Esophagus (tissue), 2 donors: ENCODE data around the gene PALLD. TPM values are rescaled to one million over a fixed set of nuclear protein-coding genes. Genes with fewer than 3 reads are reported as not detected.

Source experiments
- H3K27ac ChIP-seq, 2 donors: one replicate each; pipeline ENCODE4 v1.5.1; 2013; ENCODE audit warnings: low read depth in 2 of 2, mild to moderate bottlenecking in 2 of 2, inconsistent platforms in 1 of 2, low read length in 1 of 2, moderate library complexity in 1 of 2
- H3K27me3 ChIP-seq, 2 donors: one replicate each; pipeline ENCODE4 v1.6.1; 2013; ENCODE audit warnings: low read length in 2 of 2, control low read depth in 1 of 2, mild to moderate bottlenecking in 1 of 2; ENCODE audit not compliant: insufficient read depth in 2 of 2, control insufficient read depth in 1 of 2
- H3K36me3 ChIP-seq, 2 donors: one replicate each; pipeline ENCODE4 v1.6.1; 2013; ENCODE audit warnings: low read length in 1 of 2; ENCODE audit not compliant: control insufficient read depth in 2 of 2, insufficient read depth in 2 of 2
- H3K4me1 ChIP-seq, 2 donors: one replicate each; pipeline ENCODE4 v1.6.1; 2013; ENCODE audit warnings: low read length in 1 of 2; ENCODE audit not compliant: control insufficient read depth in 2 of 2, insufficient read depth in 2 of 2
- H3K4me3 ChIP-seq, 2 donors: one replicate each; pipeline ENCODE4 v1.5.1; 2013; ENCODE audit warnings: low read length in 2 of 2, mild to moderate bottlenecking in 2 of 2, low read depth in 1 of 2, moderate library complexity in 1 of 2
- H3K9me3 ChIP-seq, 2 donors: one replicate each; pipeline ENCODE4 v1.6.1; 2013; ENCODE audit warnings: mild to moderate bottlenecking in 2 of 2, low read depth in 1 of 2, low read length in 1 of 2, moderate library complexity in 1 of 2; ENCODE audit not compliant: control insufficient read depth in 2 of 2, insufficient read depth in 1 of 2
- WGBS, 2 donors: extraction: QIAGEN DNeasy Blood & Tissue Kit; methylation state at CpG; one replicate each; pipeline ENCODE4 v1.1.7; 2013; 5-methylcytosine and 5-hydroxymethylcytosine counted together
- polyA plus RNA-seq, 2 donors: library from polyadenylated mRNA; stranded (reverse); fragments of 200-250 nt; gene quantifications; one replicate each; pipeline ENCODE4 v1.2.3, GENCODE V29; 2013
- donor health status: healthy with polysubstance abuse.
- donor health status: Bipolar disorder and iron deficiency.

Gene PALLD
- polyA plus RNA-seq, 2 donors, result 34.7 to 101 TPM

DNA sequence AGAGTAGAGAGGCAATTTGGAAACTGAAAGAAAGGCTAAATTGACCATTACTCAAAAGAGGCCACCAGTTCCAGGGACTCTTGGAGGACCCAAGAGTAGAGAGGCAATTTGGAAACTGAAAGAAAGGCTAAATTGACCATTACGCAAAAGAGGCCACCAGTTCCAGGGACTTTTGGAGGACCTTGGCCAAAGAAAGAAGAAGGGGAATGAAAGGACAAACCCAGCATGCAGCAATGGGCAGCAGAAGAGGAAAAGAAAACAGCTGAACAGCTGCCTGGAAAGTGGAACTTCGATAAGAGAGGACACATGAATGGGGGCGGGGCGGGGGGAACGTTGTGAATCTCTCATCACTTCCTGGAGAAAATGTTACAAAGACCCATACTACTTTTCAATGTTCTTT lies 80.8 kb downstream of the PALLD start:
- H3K27ac ChIP-seq, result no peak overlapping the region
- H3K4me1 ChIP-seq, result no peaks in the 10 kb centered on the region
- H3K4me3 ChIP-seq, result no peak overlapping the region
- no peaks in the 10 kb centered on the region for H3K9me3 ChIP-seq
- no peaks in the 10 kb centered on the region for H3K36me3 ChIP-seq
- 79 to 83% methylated on average over 5 of the region's 5 CpGs for WGBS, 2 donors
- no peaks in the 10 kb centered on the region for H3K27me3 ChIP-seq

GRCh38 chr4:168580228-168580627 lies 83.4 kb downstream of the PALLD start:
- H3K27ac ChIP-seq, result no peak overlapping the region
- H3K9me3 ChIP-seq, result no peaks in the 10 kb centered on the region
- WGBS, 2 donors, result 96 to 97% methylated on average over 2 of the region's 2 CpGs
- H3K27me3 ChIP-seq, result no peaks in the 10 kb centered on the region
- no peaks in the 10 kb centered on the region for H3K4me1 ChIP-seq
- no peaks in the 10 kb centered on the region for H3K36me3 ChIP-seq
- H3K4me3 ChIP-seq, result no peak overlapping the region

- H3K9me3 ChIP-seq, result no peaks in the 10 kb centered on the region
- WGBS, 2 donors, result 68 to 69% methylated on average over 2 of the region's 2 CpGs
- no peak overlapping the region for H3K27ac ChIP-seq
- no peaks in the 10 kb centered on the region for H3K27me3 ChIP-seq
- peaks cover 0 to 6% of the 10 kb centered on the region in 2 donors for H3K4me1 ChIP-seq
- no peaks in the 10 kb centered on the region for H3K36me3 ChIP-seq
- no peak overlapping the region for H3K4me3 ChIP-seq
Observed at GRCh38 chr4:168584321-168584771, 87.5 kb downstream of the PALLD start.

- WGBS, 2 donors, result 19 to 26% methylated on average over 9 of the region's 9 CpGs
- Histone ChIP-seq H3K27ac (no peak overlapping the region), H3K9me3 (no peaks in the 10 kb centered on the region), H3K4me3 (no peak overlapping the region), H3K27me3 (no peaks in the 10 kb centered on the region), H3K4me1 (peaks cover 0 to 6% of the 10 kb centered on the region in 2 donors), H3K36me3 (no peaks in the 10 kb centered on the region)
Observed at GRCh38 chr4:168585168-168586091, 88.6 kb downstream of the PALLD start.

DNA sequence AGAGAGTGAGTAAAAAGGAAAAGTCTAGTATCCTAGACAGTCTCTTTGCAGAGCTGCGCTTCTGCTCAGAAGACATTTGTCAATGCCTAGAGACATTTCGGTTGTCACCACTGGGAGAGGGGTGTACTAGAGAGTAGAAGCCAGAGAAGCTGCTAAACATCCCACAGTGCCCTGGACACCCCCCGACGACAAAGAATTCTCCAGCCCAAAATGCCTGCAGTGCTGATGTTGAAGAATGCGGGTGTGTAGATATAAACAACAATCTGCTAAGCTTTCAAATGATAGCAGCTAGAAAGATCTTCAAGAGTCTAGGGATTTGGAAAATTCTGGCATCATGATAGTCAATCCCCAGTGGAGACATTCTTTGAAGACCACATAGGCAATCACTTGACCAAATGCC lies 90.1 kb downstream of the PALLD start:
- H3K9me3 ChIP-seq, result no peaks in the 10 kb centered on the region
- peaks cover 0 to 6% of the 10 kb centered on the region in 2 donors for H3K4me1 ChIP-seq
- H3K27ac ChIP-seq, result peak overlapping the region; percentile 36 to 40
- no peak overlapping the region for H3K4me3 ChIP-seq
- 49 to 59% methylated on average over 5 of the region's 5 CpGs for WGBS, 2 donors
- no peaks in the 10 kb centered on the region for H3K36me3 ChIP-seq
- no peaks in the 10 kb centered on the region for H3K27me3 ChIP-seq

GRCh38 chr4:168587411-168588125 lies 90.7 kb downstream of the PALLD start:
- Histone ChIP-seq H3K4me1 (peaks cover 0 to 6% of the 10 kb centered on the region in 2 donors), H3K27me3 (no peaks in the 10 kb centered on the region), H3K9me3 (no peaks in the 10 kb centered on the region), H3K27ac (peak overlapping the region; percentile 34 to 36), H3K4me3 (no peak overlapping the region), H3K36me3 (no peaks in the 10 kb centered on the region)
- WGBS, 2 donors, result 45 to 68% methylated on average over 11 of the region's 11 CpGs

DNA sequence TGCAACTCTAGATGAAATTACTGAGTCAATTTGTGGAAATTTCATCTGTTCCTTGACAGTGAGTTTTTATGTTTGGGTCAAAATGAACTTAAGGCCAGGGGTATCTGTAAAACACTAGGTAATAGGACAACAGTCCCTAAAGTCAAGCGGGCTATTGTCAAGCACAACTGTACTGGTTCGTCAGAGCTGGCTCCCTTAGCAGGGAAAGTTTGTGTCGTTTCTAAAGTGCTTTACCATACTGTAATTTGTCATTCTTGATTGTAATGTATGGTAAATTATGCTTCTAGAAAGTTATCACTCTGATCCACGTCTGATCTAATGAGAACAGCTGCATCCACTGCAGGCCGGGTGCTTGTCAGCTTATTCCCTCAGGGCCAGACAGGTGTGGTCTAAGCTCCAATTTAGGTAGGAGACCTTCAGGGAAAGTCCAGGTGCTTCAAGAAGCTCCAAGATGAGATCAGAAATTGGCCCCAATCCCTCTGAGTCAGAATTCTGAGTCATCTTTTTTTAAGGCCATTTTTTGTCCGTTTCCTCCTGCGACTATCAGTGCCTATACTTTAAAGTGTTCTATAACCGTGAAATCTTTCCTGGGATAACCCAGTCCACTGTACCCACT lies 92.2 kb downstream of the PALLD start:
- H3K4me1 ChIP-seq, result peaks cover 0 to 6% of the 10 kb centered on the region in 2 donors

DNA sequence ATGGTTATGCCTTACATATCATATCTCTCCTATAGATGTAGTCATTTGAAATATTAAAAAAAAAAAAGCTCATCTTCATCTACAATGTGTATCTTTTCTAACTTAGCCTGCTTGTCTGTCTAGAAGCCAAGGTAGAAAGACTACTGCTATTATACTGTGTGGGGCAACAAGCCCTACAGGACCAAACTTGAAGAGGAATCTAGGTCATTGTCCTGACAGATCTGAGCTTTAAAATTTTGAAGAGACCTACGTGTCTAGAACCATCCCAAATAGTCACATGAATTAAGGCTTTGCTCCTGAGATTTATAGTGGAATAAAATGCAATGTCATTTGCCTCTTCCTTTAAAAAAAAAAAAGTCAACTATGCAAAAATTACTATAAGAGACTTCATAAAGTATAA lies 95.8 kb downstream of the PALLD start:
- no peaks in the 10 kb centered on the region for H3K36me3 ChIP-seq
- peaks cover 0 to 3% of the 10 kb centered on the region in 2 donors for H3K4me1 ChIP-seq
- H3K27ac ChIP-seq, result no peak overlapping the region
- no peak overlapping the region for H3K4me3 ChIP-seq
- no peaks in the 10 kb centered on the region for H3K9me3 ChIP-seq
- no peaks in the 10 kb centered on the region for H3K27me3 ChIP-seq
- WGBS, 2 donors, result 41 to 58% methylated on average over 1 of the region's 1 CpG

More for the DNA sequence above, 92.2 kb downstream of the PALLD start:
- H3K4me3 ChIP-seq, result no peak overlapping the region
- no peaks in the 10 kb centered on the region for H3K27me3 ChIP-seq
- WGBS, 2 donors, result 36 to 51% methylated on average over 8 of the region's 8 CpGs
- no peaks in the 10 kb centered on the region for H3K9me3 ChIP-seq
- no peaks in the 10 kb centered on the region for H3K36me3 ChIP-seq
- peak overlapping the region in 1 of 2 donors; percentile 33 for H3K27ac ChIP-seq

DNA sequence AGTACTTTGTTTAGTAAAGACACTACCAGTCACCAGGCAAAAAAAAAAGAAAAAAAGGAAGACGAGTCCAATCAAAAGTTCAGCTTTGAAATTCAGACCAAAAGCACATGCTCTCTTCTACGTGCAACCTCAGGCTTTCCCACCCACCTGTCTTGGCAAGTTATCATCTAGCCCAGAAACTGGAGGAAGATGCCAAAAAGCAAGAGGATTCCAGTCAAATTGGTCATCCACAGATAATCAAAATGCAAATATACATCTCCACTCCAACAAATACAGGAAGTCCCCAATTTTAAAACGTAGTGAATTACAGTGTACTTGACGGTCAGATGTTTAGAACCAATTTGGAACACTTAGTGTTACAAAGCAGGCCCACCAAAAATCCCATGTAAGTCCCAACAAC lies 96.5 kb downstream of the PALLD start:
- no peak overlapping the region for H3K27ac ChIP-seq
- WGBS, 2 donors, result 44 to 52% methylated on average over 4 of the region's 4 CpGs
- no peaks in the 10 kb centered on the region for H3K9me3 ChIP-seq
- no peaks in the 10 kb centered on the region for H3K27me3 ChIP-seq
- no peaks in the 10 kb centered on the region for H3K4me1 ChIP-seq
- H3K36me3 ChIP-seq, result no peaks in the 10 kb centered on the region
- no peak overlapping the region for H3K4me3 ChIP-seq
